ENCODE results near the gene LPCAT1. TPM values are rescaled to one million over a fixed set of nuclear protein-coding genes. Genes with fewer than 3 reads are reported as not detected.

The LPCAT1 gene
- total and polyA plus RNA-seq, 3 donors from 2014 or later = 21.1 to 27.1 (median 23.9) TPM

GRCh38 chr5:1412163-1412562 lies 111.6 kb downstream of the LPCAT1 start:
- DNase-seq = no peak
- Histone ChIP-seq H3K4me1 (no peaks in the 10 kb centered on the region), H3K4me3 (no peak overlapping the region), H3K36me3 (ENCODE audit: low read depth, missing control alignments) (no peaks in the 10 kb centered on the region), H3K9me3 (no peaks in the 10 kb centered on the region), H3K27ac (no peak overlapping the region), H3K27me3 (no peaks in the 10 kb centered on the region)
- TF ChIP-seq CTCF (IDR thresholded peaks at IDR 0.05) = no peak
- TF ChIP-seq POLR2A (IDR thresholded peaks at IDR 0.05) = no peak
- 63 to 67% methylated on average over 14 to 16 of the region's 16 CpGs for WGBS, 2 donors
- intact Hi-C loops (cut with DNase I; ENCODE audit: low total_unique reads) = no loop called here

Small RNAs within 50 kb of the gene (microRNA-seq; reads per million reads assigned to microRNA genes)
- gene MIR6075 (ENCODE audit: borderline number of aligned reads in 2 of 2, borderline replicate concordance in 1 of 2) = 0 reads per million in 2 donors

Small RNAs within 50 kb of the gene (small RNA-seq; reads per million reads assigned to genes)
- 0 reads per million in 2 donors for gene MIR6075

Other genes starting within 250 kb of the LPCAT1 start
- gene TERT, start 228.9 kb downstream of the LPCAT1 start, total RNA-seq = 1 to 10 TPM; 4.4 to 5.5 TPM
- 2.1 TPM for gene TERT, start 228.9 kb downstream of the LPCAT1 start, polyA plus RNA-seq (ENCODE audit: insufficient read depth, low read depth, low replicate concordance)
- gene CLPTM1L, start 178.9 kb downstream of the LPCAT1 start, total RNA-seq = 100 to 1,000 TPM; 150 to 170 TPM
- 148 TPM for gene CLPTM1L, start 178.9 kb downstream of the LPCAT1 start, polyA plus RNA-seq (ENCODE audit: insufficient read depth, low read depth, low replicate concordance)
- gene SLC6A3, start 78.5 kb downstream of the LPCAT1 start, total RNA-seq = 1 to 10 TPM in 1 of 2 donors, under 1 TPM in 1; 0.55 to 1.5 TPM
- gene SLC6A3, start 78.5 kb downstream of the LPCAT1 start, polyA plus RNA-seq (ENCODE audit: insufficient read depth, low read depth, low replicate concordance) = 0.83 TPM

Data from testis (tissue), 3 donors.